ENCODE measurements around the gene CAB39L.
"Not testable (repeated sequence)": the region's sequence is repeated elsewhere in the genome, so short reads cannot be mapped to it uniquely, and the experiment has no call there.

The CAB39L gene

GRCh38 chr13:49308921-49309408, 134.9 kb downstream of the CAB39L start:
- no peak for ATAC-seq
- DNase-seq = no peak

GRCh38 chr13:49308097-49308875, 135.6 kb downstream of the CAB39L start:
- ATAC-seq (no peak), DNase-seq (no peak)

GRCh38 chr13:49307365-49307764, 136.5 kb downstream of the CAB39L start:
- ATAC-seq (no peak), DNase-seq (no peak)

- DNase-seq (no peak), ATAC-seq (no peak)
These were observed 138.0 kb downstream of the CAB39L start for GRCh38 chr13:49305792-49306425.

GRCh38 chr13:49304763-49305700, 138.8 kb downstream of the CAB39L start:
- ATAC-seq (no peak), DNase-seq (no peak)

- ATAC-seq = no peak
- DNase-seq = no peak
These were observed 139.5 kb downstream of the CAB39L start for GRCh38 chr13:49304356-49304755.

GRCh38 chr13:49303533-49304252, 140.2 kb downstream of the CAB39L start:
- DNase-seq = no peak
- no peak for ATAC-seq

- no peak for DNase-seq
- ATAC-seq = no peak
These were observed 141.0 kb downstream of the CAB39L start for GRCh38 chr13:49302817-49303216.

GRCh38 chr13:49302222-49302621, 141.6 kb downstream of the CAB39L start:
- ATAC-seq = no peak
- DNase-seq = no peak

- peak; percentile 64 for DNase-seq
- ATAC-seq = peak; percentile 88
These were observed 142.9 kb downstream of the CAB39L start for GRCh38 chr13:49300739-49301589.

GRCh38 chr13:49300276-49300675, 143.6 kb downstream of the CAB39L start:
- ATAC-seq = no peak

GRCh38 chr13:49298903-49299605, 144.8 kb downstream of the CAB39L start:
- no peak for ATAC-seq
- no peak for DNase-seq

More at GRCh38 chr13:49300276-49300675, 143.6 kb downstream of the CAB39L start:
- no peak for DNase-seq

GRCh38 chr13:49298416-49298815, 145.4 kb downstream of the CAB39L start:
- ATAC-seq = no peak
- DNase-seq = no peak

GRCh38 chr13:49297338-49297737, 146.5 kb downstream of the CAB39L start:
- DNase-seq = no peak
- no peak for ATAC-seq

GRCh38 chr13:49296659-49297058, 147.2 kb downstream of the CAB39L start:
- DNase-seq (no peak), ATAC-seq (no peak)

GRCh38 chr13:49295244-49295643, 148.6 kb downstream of the CAB39L start:
- DNase-seq (no peak), ATAC-seq (no peak)

- not testable (repeated sequence) for DNase-seq, ATAC-seq
These were observed 149.1 kb downstream of the CAB39L start for GRCh38 chr13:49294723-49295122.

- ATAC-seq (peak; percentile 49), DNase-seq (peak; percentile 41)
These were observed 150.9 kb downstream of the CAB39L start for GRCh38 chr13:49292742-49293486.

- DNase-seq (no peak), ATAC-seq (no peak)
These were observed 155.4 kb downstream of the CAB39L start for GRCh38 chr13:49288458-49288857.
